Vagina (tissue), 2 donors: ENCODE data around the gene ADAM22.

Experiments used
- CTCF ChIP-seq, 3 experiments: fragments of 450-650 bp in 2 of 3; fragments of 200-600 bp in 1 of 3; sonication (generic) in 1 of 3; IDR thresholded peaks; one replicate each; pipeline ENCODE4 v1.5.1; 2017 to 2019; ENCODE audit warnings: antibody characterized with exemption in 3 of 3, mild to moderate bottlenecking in 2 of 3, moderate library complexity in 2 of 3
- POLR2AphosphoS5 ChIP-seq, 2 donors: sonication (generic); formaldehyde crosslinking; IDR thresholded peaks; one replicate each; pipeline ENCODE4 v1.9.0; 2017; ENCODE audit warnings: antibody characterized with exemption in 2 of 2, mild to moderate bottlenecking in 2 of 2, low read depth in 1 of 2; ENCODE audit not compliant: insufficient read depth in 1 of 2

GRCh38 chr7:88206254-88206653 lies 272.2 kb downstream of the ADAM22 start:
- TF ChIP-seq CTCF (IDR thresholded peaks at IDR 0.05): no peak
- TF ChIP-seq POLR2AphosphoS5 (IDR thresholded peaks at IDR 0.05; ENCODE audit: insufficient read depth in 1 of 2, low read depth in 1 of 2): no peak
